ENCODE data around the gene EEFSEC. TPM values are rescaled to one million over a fixed set of nuclear protein-coding genes. Genes with fewer than 3 reads are reported as not detected.

Gene EEFSEC
- total RNA-seq, 2 donors from 2014 or later = 14.0 to 14.7 TPM

DNA sequence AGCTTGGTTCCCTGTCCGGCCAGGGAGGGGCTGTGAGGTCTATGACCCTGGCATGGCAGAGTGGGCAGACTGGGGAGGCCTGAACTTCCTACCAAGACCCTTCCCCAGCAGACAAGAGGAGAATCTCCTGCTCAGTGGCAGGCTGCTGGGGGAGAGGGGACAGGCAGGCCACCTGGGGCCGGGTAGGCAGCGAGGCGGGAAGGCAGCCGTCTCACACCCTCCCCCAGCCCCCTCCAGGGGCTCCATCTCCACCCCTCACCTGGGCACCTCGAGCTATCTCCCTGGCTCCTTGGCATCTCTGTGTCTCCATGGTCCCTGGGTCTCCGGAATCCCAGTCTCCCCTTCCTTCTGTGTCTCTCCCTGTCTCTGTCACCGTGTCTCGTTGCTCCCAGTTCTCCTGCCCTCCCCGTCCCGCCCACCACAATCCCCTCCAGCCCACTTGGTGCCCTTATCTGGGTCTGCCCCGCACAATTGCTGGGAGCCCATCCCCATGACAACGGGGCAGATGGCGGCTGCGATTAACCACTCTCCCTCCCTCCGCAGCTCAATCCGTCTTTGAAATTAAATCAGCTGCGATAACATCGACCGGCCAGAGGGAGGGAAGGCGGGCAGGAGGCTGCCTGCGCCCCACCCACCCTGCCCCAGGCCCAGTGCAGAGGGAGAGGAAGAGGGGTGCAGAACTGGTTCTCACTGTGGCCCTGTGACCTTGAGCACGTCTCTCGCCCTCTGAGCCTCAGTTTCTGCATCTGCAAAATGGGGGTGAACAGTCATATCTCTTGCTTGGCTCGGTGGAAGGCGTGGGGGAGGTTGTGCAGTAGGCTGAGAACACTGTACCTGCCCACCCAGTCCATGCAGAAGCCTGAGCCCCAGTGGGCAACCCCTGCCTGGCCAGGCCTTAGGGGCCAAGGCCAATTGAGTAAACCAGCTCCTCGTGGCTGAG, 303.8 kb downstream of the EEFSEC start:
- no peak for ATAC-seq

GRCh38 chr3:128457937-128458336, 304.7 kb downstream of the EEFSEC start:
- H3K4me3 Mint-ChIP-seq = no peak overlapping the region
- ATAC-seq = no peak
- no peak overlapping the region for H3K27ac Mint-ChIP-seq
- H3K4me1 Mint-ChIP-seq = no peaks in the 10 kb centered on the region
- no peak for DNase-seq
- H3K27me3 Mint-ChIP-seq = peaks cover 54% of the 10 kb centered on the region
- no peaks in the 10 kb centered on the region for H3K9me3 ChIP-seq (ENCODE audit: control insufficient read depth, low read length, poor library complexity, severe bottlenecking)
- H3K36me3 Mint-ChIP-seq (ENCODE audit: low read depth) = no peaks in the 10 kb centered on the region

More for the DNA sequence above, 303.8 kb downstream of the EEFSEC start:
- no peaks in the 10 kb centered on the region for H3K9me3 ChIP-seq (ENCODE audit: control insufficient read depth, low read length, poor library complexity, severe bottlenecking)
- DNase-seq = no peak
- H3K27me3 Mint-ChIP-seq = peaks cover 52% of the 10 kb centered on the region
- no peak overlapping the region for H3K27ac Mint-ChIP-seq
- H3K4me3 Mint-ChIP-seq = no peak overlapping the region
- no peaks in the 10 kb centered on the region for H3K4me1 Mint-ChIP-seq
- H3K36me3 Mint-ChIP-seq (ENCODE audit: low read depth) = no peaks in the 10 kb centered on the region

Other genes with a start within 250 kb of the EEFSEC start
- gene KBTBD12, start 238.2 kb upstream of the EEFSEC start, total RNA-seq = under 1 TPM in 1 of 2 donors, not detected in 1; 0.50 TPM
- gene SEC61A1, start 101.0 kb upstream of the EEFSEC start, total RNA-seq = 100 to 1,000 TPM; 162 to 181 TPM
- gene RUVBL1, start 29.7 kb upstream of the EEFSEC start, total RNA-seq = 10 to 100 TPM; 18.5 to 21.3 TPM

Data from T-helper 17 cell (primary cell).